ENCODE results near the gene LRIG1.

LRIG1 gene

GRCh38 chr3:66482018-66482404, 18.8 kb downstream of the LRIG1 start:
- ChIA-PET POLR2A (no interaction called here), CTCF (no interaction called here)
- Histone ChIP-seq H3K27ac (ENCODE audit: extremely low read depth, low read depth, low read length) (no peak overlapping the region), H3K9me3 (ENCODE audit: control insufficient read depth, insufficient read depth, low read depth, low read length) (no peaks in the 10 kb centered on the region), H3K4me3 (ENCODE audit: low read depth, low read length) (no peak overlapping the region), H3K4me1 (ENCODE audit: control insufficient read depth, insufficient read depth, low read length) (peaks cover 2% of the 10 kb centered on the region; the same call in 1 of the 2 replicates), H3K36me3 (ENCODE audit: control insufficient read depth in 2 of 2, insufficient read depth in 1 of 2, low read length in 2 of 2) (no peaks in the 10 kb centered on the region)
- TF ChIP-seq ZNF707 (tag by site-specific recombination; IDR thresholded peaks at IDR 0.05) = no peak

- Histone ChIP-seq H3K36me3 (ENCODE audit: control insufficient read depth in 2 of 2, insufficient read depth in 1 of 2, low read length in 2 of 2) (no peaks in the 10 kb centered on the region), H3K4me1 (ENCODE audit: control insufficient read depth, insufficient read depth, low read length) (peaks cover 2% of the 10 kb centered on the region; the same call in 1 of the 2 replicates)
Observed at GRCh38 chr3:66481071-66482017, 19.5 kb downstream of the LRIG1 start.

GRCh38 chr3:66480666-66481065, 20.2 kb downstream of the LRIG1 start:
- H3K36me3 ChIP-seq (ENCODE audit: control insufficient read depth in 2 of 2, insufficient read depth in 1 of 2, low read length in 2 of 2) = no peaks in the 10 kb centered on the region
- H3K4me3 ChIP-seq (ENCODE audit: low read depth, low read length) = no peak overlapping the region
- no peak overlapping the region for H3K27ac ChIP-seq (ENCODE audit: extremely low read depth, low read depth, low read length)
- no peaks in the 10 kb centered on the region for H3K9me3 ChIP-seq (ENCODE audit: control insufficient read depth, insufficient read depth, low read depth, low read length)
- TF ChIP-seq MYNN (tag by site-specific recombination; IDR thresholded peaks at IDR 0.05; ENCODE audit: borderline replicate concordance) = 0 out of 2 replicates have a peak, but pooled peaks have one; percentile 20
- TF ChIP-seq ZSCAN5A (tag by site-specific recombination; IDR thresholded peaks at IDR 0.05) = no peak
- CTCF ChIA-PET = no interaction called here
- POLR2A ChIA-PET = no interaction called here
- H3K4me1 ChIP-seq (ENCODE audit: control insufficient read depth, insufficient read depth, low read length) = peaks cover 8% of the 10 kb centered on the region

More at GRCh38 chr3:66481071-66482017, 19.5 kb downstream of the LRIG1 start:
- Histone ChIP-seq H3K4me3 (ENCODE audit: low read depth, low read length) (no peak overlapping the region), H3K27ac (ENCODE audit: extremely low read depth, low read depth, low read length) (no peak overlapping the region), H3K9me3 (ENCODE audit: control insufficient read depth, insufficient read depth, low read depth, low read length) (no peaks in the 10 kb centered on the region)
- TF ChIP-seq PRDM1 (tag by site-specific recombination; IDR thresholded peaks at IDR 0.05) (0 out of 2 replicates have a peak, but pooled peaks have one; percentile 19), TRIM28 (IDR thresholded peaks at IDR 0.05; ENCODE audit: borderline replicate concordance, low read length) (no peak), ZNF221 (tag by site-specific recombination; IDR thresholded peaks at IDR 0.05; ENCODE audit: borderline replicate concordance) (no peak), ZBTB44 (tag by site-specific recombination; IDR thresholded peaks at IDR 0.05) (no peak), SETDB1 (IDR thresholded peaks at IDR 0.05; ENCODE audit: insufficient read length, low read length) (no peak), ZNF311 (tag by site-specific recombination; IDR thresholded peaks at IDR 0.05; ENCODE audit: borderline replicate concordance) (no peak), ZNF530 (tag by site-specific recombination; IDR thresholded peaks at IDR 0.05; ENCODE audit: low read depth) (no peak), ZNF148 (tag by site-specific recombination; IDR thresholded peaks at IDR 0.05; ENCODE audit: borderline replicate concordance) (no peak), ZFP41 (tag by site-specific recombination; IDR thresholded peaks at IDR 0.05; ENCODE audit: borderline replicate concordance) (no peak)
- POLR2A ChIA-PET = no interaction called here
- CTCF ChIA-PET = no interaction called here
